ENCODE results near the gene PRSS33. TPM values are rescaled to one million over a fixed set of nuclear protein-coding genes. Genes with fewer than 3 reads are reported as not detected.
A peak's percentile ranks its signal among the peaks of the same experiment; 100 is the strongest.

PRSS33 gene
- total and polyA plus RNA-seq, 5 donors from 2014 or later, result not detected

DNA sequence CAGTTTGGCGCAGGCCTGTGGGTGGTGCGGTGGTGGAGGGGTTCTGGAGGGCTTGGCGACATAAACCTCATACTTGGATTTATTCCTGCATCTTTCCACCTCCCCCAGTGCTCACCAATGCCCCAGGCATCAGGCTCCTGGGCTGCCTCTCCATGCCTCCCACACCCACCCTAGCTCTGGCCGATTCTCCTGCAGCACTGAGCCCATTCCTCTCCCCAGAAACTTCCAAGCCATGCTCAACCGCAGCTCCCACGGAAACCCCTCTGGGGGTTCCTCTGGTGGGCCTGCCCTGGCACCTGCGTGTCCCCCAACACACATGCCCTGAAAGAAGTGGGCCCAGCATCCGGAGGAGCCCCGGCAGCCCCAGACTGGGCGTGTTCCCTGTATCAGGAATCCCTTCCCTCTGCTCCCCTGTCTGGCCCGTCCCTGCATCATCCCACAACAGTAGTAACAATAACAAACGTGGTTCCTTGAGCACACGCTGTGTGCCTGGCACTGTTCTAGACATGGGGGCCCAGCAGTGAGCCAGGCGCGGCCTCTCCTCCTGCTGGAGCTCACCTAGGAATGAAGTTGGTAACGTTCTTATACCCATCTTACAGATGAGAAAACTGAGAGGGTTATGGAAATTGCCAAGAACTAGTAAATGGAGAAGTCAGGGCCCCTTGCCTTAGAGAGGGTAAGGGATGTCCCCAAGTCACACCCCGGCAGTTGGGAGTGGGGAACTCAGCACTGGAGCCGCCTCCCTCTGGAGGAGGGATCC is 32.0 kb upstream of the PRSS33 start:
- Histone ChIP-seq H3K36me3 (ENCODE audit: control insufficient read depth, insufficient read depth, low read length) (no peaks in the 10 kb centered on the region), H3K27me3 (ENCODE audit: control insufficient read depth, insufficient read depth, low read length) (no peaks in the 10 kb centered on the region), H3K27ac (ENCODE audit: insufficient read depth, low read length, poor library complexity, severe bottlenecking) (no peak overlapping the region), H3K9me3 (ENCODE audit: control insufficient read depth in 2 of 2, low read length in 2 of 2) (no peaks in the 10 kb centered on the region), H3K4me3 (ENCODE audit: low read depth, low read length) (no peak overlapping the region), H3K4me1 (ENCODE audit: control insufficient read depth, insufficient read depth, low read length, poor library complexity, severe bottlenecking) (no peaks in the 10 kb centered on the region)
- H3K4me1 Mint-ChIP-seq, result peaks cover 0 to 4% (median 0%) of the 10 kb centered on the region in 4 donors
- H3K4me3 Mint-ChIP-seq, result peak overlapping the region in 1 of 4 donors; percentile 40
- H3K27ac Mint-ChIP-seq, result no peak overlapping the region
- no peaks in the 10 kb centered on the region for H3K9me3 Mint-ChIP-seq
- no peaks in the 10 kb centered on the region for H3K27me3 Mint-ChIP-seq
- no peak for ATAC-seq (ENCODE audit: low read depth in 2 of 2)
- H3K36me3 Mint-ChIP-seq, result no peaks in the 10 kb centered on the region
- no peak for DNase-seq

DNA sequence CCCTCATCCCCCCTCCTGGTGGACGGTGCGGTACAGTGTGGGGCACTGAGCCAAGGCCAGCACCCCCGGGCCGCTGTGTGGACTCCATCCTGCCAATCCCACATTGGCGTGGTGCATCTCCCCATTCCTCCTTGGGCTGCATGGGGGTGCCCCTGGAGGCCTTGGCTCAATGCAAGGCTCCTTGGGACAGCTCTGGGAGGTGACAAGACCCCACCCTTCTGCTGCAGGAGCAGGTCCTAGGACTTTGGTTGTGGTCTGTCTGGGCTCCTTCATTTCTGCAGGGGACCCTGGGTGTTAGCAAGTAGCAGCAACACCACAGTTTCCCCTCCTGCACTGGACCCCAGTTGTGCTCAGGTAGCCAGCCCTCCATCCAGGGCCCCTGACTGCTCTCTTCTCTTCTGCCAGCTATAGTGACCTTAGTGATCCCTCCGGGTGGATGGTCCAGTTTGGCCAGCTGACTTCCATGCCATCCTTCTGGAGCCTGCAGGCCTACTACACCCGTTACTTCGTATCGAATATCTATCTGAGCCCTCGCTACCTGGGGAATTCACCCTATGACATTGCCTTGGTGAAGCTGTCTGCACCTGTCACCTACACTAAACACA is 31.0 kb upstream of the PRSS33 start:
- no peak for ATAC-seq (ENCODE audit: low read depth in 2 of 2)
- DNase-seq, result no peak
- H3K36me3 Mint-ChIP-seq, result no peaks in the 10 kb centered on the region
- H3K4me3 Mint-ChIP-seq, result peak overlapping the region in 3 of 4 donors; percentile 32 to 57 (median 55)
- H3K27ac Mint-ChIP-seq, result peak overlapping the region in 1 of 3 donors; percentile 43
- Histone ChIP-seq H3K27me3 (ENCODE audit: control insufficient read depth, insufficient read depth, low read length) (no peaks in the 10 kb centered on the region), H3K27ac (ENCODE audit: insufficient read depth, low read length, poor library complexity, severe bottlenecking) (no peak overlapping the region), H3K9me3 (ENCODE audit: control insufficient read depth in 2 of 2, low read length in 2 of 2) (no peaks in the 10 kb centered on the region), H3K4me3 (ENCODE audit: low read depth, low read length) (no peak overlapping the region), H3K36me3 (ENCODE audit: control insufficient read depth, insufficient read depth, low read length) (no peaks in the 10 kb centered on the region), H3K4me1 (ENCODE audit: control insufficient read depth, insufficient read depth, low read length, poor library complexity, severe bottlenecking) (no peaks in the 10 kb centered on the region)
- no peaks in the 10 kb centered on the region for H3K9me3 Mint-ChIP-seq
- no peaks in the 10 kb centered on the region for H3K27me3 Mint-ChIP-seq
- H3K4me1 Mint-ChIP-seq, result peaks cover 0 to 4% (median 0%) of the 10 kb centered on the region in 4 donors

DNA sequence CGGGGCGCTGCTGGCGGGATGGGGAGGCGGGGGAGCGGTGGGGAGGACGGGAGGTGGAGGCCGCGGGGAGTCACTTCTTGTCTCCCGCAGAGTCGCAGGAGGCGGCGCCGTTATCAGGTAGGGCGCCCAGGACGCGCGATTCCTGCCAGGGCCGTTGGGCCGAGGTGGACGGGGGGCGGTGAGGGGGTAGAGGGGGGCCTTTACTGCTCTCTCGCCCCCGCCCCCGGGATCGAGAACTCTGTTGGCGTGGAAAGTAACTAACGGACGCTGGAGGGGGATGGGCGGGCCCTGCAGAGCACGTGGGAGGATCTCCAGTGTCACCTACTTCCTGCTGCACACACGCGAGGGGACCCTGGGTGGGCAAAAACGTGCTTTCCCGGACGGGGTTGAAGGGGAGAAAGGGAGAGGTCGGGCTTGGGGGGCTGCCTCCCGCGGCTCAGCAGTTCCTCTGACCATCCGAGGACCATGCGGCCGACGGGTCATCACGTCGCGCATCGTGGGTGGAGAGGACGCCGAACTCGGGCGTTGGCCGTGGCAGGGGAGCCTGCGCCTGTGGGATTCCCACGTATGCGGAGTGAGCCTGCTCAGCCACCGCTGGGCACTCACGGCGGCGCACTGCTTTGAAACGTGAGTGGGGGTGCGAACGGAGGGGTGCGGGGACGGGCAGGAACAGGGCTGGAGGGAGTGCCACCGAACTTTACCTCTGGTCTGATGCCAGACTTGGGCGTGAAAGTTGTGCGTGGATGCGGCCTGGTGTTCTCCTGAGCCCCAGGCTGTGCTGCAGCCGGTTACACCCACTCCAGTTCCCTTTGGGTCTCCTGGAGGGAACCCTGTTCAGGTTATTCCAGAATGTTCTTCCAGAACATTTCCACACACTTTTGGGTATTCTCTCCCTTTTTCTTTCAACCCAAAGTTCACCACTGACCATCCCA is 30.2 kb upstream of the PRSS33 start:
- Histone ChIP-seq H3K27me3 (ENCODE audit: control insufficient read depth, insufficient read depth, low read length) (no peaks in the 10 kb centered on the region), H3K27ac (ENCODE audit: insufficient read depth, low read length, poor library complexity, severe bottlenecking) (no peak overlapping the region), H3K4me3 (ENCODE audit: low read depth, low read length) (no peak overlapping the region), H3K36me3 (ENCODE audit: control insufficient read depth, insufficient read depth, low read length) (no peaks in the 10 kb centered on the region), H3K4me1 (ENCODE audit: control insufficient read depth, insufficient read depth, low read length, poor library complexity, severe bottlenecking) (no peaks in the 10 kb centered on the region), H3K9me3 (ENCODE audit: control insufficient read depth in 2 of 2, low read length in 2 of 2) (no peaks in the 10 kb centered on the region)
- Mint-ChIP-seq H3K4me3 (peak overlapping the region in 2 of 4 donors; percentile 26 to 31), H3K4me1 (peaks cover 0 to 4% (median 0%) of the 10 kb centered on the region in 4 donors), H3K27ac (no peak overlapping the region), H3K36me3 (no peaks in the 10 kb centered on the region), H3K9me3 (no peaks in the 10 kb centered on the region), H3K27me3 (no peaks in the 10 kb centered on the region)
- DNase-seq (peak in 1 of 3 donors; percentile 23), ATAC-seq (ENCODE audit: low read depth in 2 of 2) (no peak)

DNA sequence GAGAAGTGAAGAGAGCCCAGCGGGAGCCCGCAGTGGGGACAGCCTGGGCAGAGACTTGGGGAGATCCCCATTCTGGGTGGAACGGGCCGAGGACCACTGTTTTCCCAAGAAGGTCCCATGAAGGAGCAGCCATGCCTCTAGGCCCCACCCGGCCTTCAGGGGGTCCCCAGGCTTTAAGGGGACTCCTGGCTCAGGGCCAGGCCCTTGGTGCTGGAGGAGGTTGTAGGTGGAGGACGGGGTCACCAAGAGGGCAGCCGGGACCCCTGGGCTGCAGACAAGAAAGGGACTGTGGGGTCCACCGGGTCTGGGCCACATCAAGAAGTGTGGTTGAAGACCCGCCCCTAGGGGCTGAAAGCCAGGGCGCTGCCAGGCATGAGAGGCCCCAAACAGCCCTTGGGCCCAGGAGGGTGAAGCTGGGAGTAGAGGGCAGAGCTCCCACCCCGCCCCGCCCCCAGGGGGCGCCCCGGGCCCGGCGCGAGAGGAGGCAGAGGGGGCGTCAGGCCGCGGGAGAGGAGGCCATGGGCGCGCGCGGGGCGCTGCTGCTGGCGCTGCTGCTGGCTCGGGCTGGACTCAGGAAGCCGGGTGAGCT is 29.5 kb upstream of the PRSS33 start, which contains the start of gene PRSS21:
TSS of gene PRSS21 (plus strand) at position 487 of the 589 bp plus-strand sequence. CDS start at position 519, 32 bp downstream.
- no peak within 1 kb of the TSS for H3K27ac ChIP-seq (ENCODE audit: insufficient read depth, low read length, poor library complexity, severe bottlenecking)
- no peaks in the 10 kb centered on the region for H3K9me3 ChIP-seq (ENCODE audit: control insufficient read depth in 2 of 2, low read length in 2 of 2)
- no peaks in the 10 kb centered on the region for H3K36me3 ChIP-seq (ENCODE audit: control insufficient read depth, insufficient read depth, low read length)
- H3K9me3 Mint-ChIP-seq, result no peaks in the 10 kb centered on the region
- ATAC-seq (ENCODE audit: low read depth in 2 of 2), result no peak
- no peaks in the 10 kb centered on the region for H3K36me3 Mint-ChIP-seq
- H3K4me1 ChIP-seq (ENCODE audit: control insufficient read depth, insufficient read depth, low read length, poor library complexity, severe bottlenecking), result no peaks in the 10 kb centered on the region
- no peaks in the 10 kb centered on the region for H3K27me3 Mint-ChIP-seq
- H3K27me3 ChIP-seq (ENCODE audit: control insufficient read depth, insufficient read depth, low read length), result no peaks in the 10 kb centered on the region
- H3K4me1 Mint-ChIP-seq, result peaks cover 0 to 4% (median 0%) of the 10 kb centered on the region in 4 donors
- no peak within 1 kb of the TSS for H3K4me3 ChIP-seq (ENCODE audit: low read depth, low read length)
- no peak within 1 kb of the TSS for H3K27ac Mint-ChIP-seq
- H3K4me3 Mint-ChIP-seq, result peak within 1 kb of the TSS in 2 of 4 donors; percentile 26 to 41
- DNase-seq, result peak in 2 of 3 donors; percentile 15 to 31

DNA sequence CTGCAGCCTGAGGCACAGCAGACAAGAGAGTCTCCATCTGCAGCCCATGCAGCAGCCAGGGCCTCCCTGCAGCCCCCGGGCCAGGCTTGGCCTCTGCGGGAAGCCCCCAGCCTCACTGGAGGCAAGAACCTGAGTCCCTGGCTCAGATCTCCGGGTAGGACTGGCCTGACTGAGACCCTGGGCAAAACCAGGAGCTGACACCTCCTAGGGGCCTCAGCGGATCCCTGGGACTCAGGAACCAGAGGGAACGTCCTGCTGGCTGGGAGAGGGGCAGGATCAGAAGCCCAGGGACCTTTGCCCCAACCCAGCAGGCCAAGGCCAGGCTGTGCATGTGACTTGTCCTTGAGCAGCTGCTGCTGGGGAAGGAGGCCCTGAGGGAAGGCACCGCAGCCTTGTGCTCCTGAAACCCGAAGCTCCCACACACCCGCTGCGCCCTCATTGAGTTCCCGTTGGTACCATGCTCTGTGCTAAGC is 28.0 kb upstream of the PRSS33 start:
- DNase-seq (no peak), ATAC-seq (ENCODE audit: low read depth in 2 of 2) (no peak)
- no peak overlapping the region for H3K27ac ChIP-seq (ENCODE audit: insufficient read depth, low read length, poor library complexity, severe bottlenecking)
- H3K4me3 ChIP-seq (ENCODE audit: low read depth, low read length), result no peak overlapping the region
- H3K36me3 ChIP-seq (ENCODE audit: control insufficient read depth, insufficient read depth, low read length), result no peaks in the 10 kb centered on the region
- no peaks in the 10 kb centered on the region for H3K36me3 Mint-ChIP-seq
- no peaks in the 10 kb centered on the region for H3K9me3 ChIP-seq (ENCODE audit: control insufficient read depth in 2 of 2, low read length in 2 of 2)
- H3K4me1 Mint-ChIP-seq, result peaks cover 0 to 4% (median 0%) of the 10 kb centered on the region in 4 donors
- no peak overlapping the region for H3K27ac Mint-ChIP-seq
- H3K9me3 Mint-ChIP-seq, result no peaks in the 10 kb centered on the region
- H3K27me3 Mint-ChIP-seq, result no peaks in the 10 kb centered on the region
- no peaks in the 10 kb centered on the region for H3K4me1 ChIP-seq (ENCODE audit: control insufficient read depth, insufficient read depth, low read length, poor library complexity, severe bottlenecking)
- H3K27me3 ChIP-seq (ENCODE audit: control insufficient read depth, insufficient read depth, low read length), result no peaks in the 10 kb centered on the region
- no peak overlapping the region for H3K4me3 Mint-ChIP-seq

DNA sequence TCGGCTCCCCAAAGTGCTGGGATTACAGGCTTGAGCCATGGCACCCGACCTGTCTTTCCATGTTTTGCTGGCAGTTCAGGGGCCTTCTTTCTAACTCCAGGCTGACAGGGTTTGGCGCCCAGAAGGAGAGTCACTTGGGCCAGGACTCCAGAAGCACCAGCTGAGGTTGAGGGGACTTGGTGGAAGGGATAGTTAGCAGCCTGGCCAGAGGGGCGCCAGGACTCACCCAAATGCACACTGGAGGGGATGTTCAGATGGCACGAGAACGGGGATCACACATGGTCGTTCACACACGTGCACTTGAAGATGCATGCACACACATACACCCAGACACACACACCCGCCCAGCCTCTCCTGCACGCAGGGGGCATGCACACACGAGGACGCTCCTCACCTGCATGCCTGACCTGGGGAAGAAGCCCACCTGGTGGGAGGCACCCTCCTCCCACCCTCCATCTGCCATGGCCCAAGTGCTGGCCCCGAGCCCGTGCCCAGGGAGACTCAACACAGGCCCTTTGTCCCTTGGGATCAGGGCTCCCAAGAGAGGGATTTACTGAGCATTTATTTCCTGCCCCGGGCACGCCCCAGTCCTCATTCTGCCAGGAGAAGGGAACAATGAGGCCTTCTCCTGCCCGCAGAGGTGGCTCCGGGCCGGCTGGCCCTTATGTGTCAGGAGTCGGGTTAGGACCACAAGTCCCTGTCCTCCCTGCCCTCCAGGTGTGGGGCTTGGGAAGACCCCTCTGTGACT is 27.4 kb upstream of the PRSS33 start:
- Mint-ChIP-seq H3K9me3 (no peaks in the 10 kb centered on the region), H3K27me3 (peaks cover 2% of the 10 kb centered on the region), H3K4me1 (peaks cover 0 to 4% (median 0%) of the 10 kb centered on the region in 4 donors), H3K4me3 (no peak overlapping the region), H3K36me3 (no peaks in the 10 kb centered on the region), H3K27ac (no peak overlapping the region)
- Histone ChIP-seq H3K36me3 (ENCODE audit: control insufficient read depth, insufficient read depth, low read length) (no peaks in the 10 kb centered on the region), H3K4me1 (ENCODE audit: control insufficient read depth, insufficient read depth, low read length, poor library complexity, severe bottlenecking) (no peaks in the 10 kb centered on the region), H3K27me3 (ENCODE audit: control insufficient read depth, insufficient read depth, low read length) (no peaks in the 10 kb centered on the region), H3K4me3 (ENCODE audit: low read depth, low read length) (no peak overlapping the region), H3K27ac (ENCODE audit: insufficient read depth, low read length, poor library complexity, severe bottlenecking) (no peak overlapping the region), H3K9me3 (ENCODE audit: control insufficient read depth in 2 of 2, low read length in 2 of 2) (no peaks in the 10 kb centered on the region)
- DNase-seq, result no peak
- no peak for ATAC-seq (ENCODE audit: low read depth in 2 of 2)

Data from CD4-positive, CD25-positive, alpha-beta regulatory T cell (primary cell).